Kidney (tissue), 14 donors: ENCODE data around the gene EYA4. TPM values are rescaled to one million over a fixed set of nuclear protein-coding genes. Genes with fewer than 3 reads are reported as not detected.

ENCODE experiments used
- DNase-seq, 5 donors: peaks; one replicate each; pipeline ENCODE4 v3.0.0-alpha.2; 2013 to 2020
- FAIRE-seq: peaks from 2 replicates; lab custom pipeline; 2012; peaks lifted over from hg19 to GRCh38; lab: Jason Lieb, UNC
- H3K27ac ChIP-seq, 2 donors: one replicate each; pipeline ENCODE4 v1.7.0; 2013; ENCODE audit warnings: low read depth in 2 of 2, low read length in 2 of 2, inconsistent platforms in 1 of 2
- H3K27me3 ChIP-seq: one replicate; pipeline ENCODE4 v1.7.1; 2013; ENCODE audit warnings: low read length, inconsistent platforms; ENCODE audit not compliant: control insufficient read depth, insufficient read depth
- H3K36me3 ChIP-seq, 3 donors: one replicate each; pipeline versions ENCODE4 v1.7.0 to v1.7.1; 2013; ENCODE audit warnings: low read length in 3 of 3, control low read depth in 1 of 3, inconsistent platforms in 1 of 3; ENCODE audit not compliant: insufficient read depth in 3 of 3, control insufficient read depth in 2 of 3
- H3K4me1 ChIP-seq, 3 donors: one replicate each; pipeline versions ENCODE4 v1.7.0 to v1.7.1; 2013; ENCODE audit warnings: low read length in 3 of 3, inconsistent platforms in 1 of 3, low read depth in 1 of 3; ENCODE audit not compliant: control insufficient read depth in 2 of 3, insufficient read depth in 2 of 3
- H3K4me3 ChIP-seq, 3 donors: one replicate each; pipeline versions ENCODE4 v1.7.0 to v1.8.1; 2013; ENCODE audit warnings: low read length in 3 of 3, control low read depth in 1 of 3, inconsistent platforms in 1 of 3
- H3K9ac ChIP-seq, 3 donors: one replicate each; pipeline versions ENCODE4 v1.7.0 to v1.7.1; 2013; ENCODE audit warnings: low read length in 3 of 3, control low read depth in 1 of 3, inconsistent platforms in 1 of 3
- H3K9me3 ChIP-seq, 3 donors: one replicate each; pipeline versions ENCODE4 v1.7.0 to v1.7.1; 2013; ENCODE audit warnings: low read length in 3 of 3, control low read depth in 1 of 3, inconsistent platforms in 1 of 3; ENCODE audit not compliant: control insufficient read depth in 2 of 3, insufficient read depth in 1 of 3
- intact Hi-C: fragments of 100-400 bp; cut with DNase I; formaldehyde crosslinking; loops from one replicate; pipeline ENCODE4 v1.11.1; 2022
- polyA plus RNA-seq: library from polyadenylated mRNA; stranded (reverse); fragments of 350-450 nt; fragmentation: Illumina TruSeq; extraction: RNeasy Lipid Tissue Mini Kit (QIAGEN cat#74804); gene quantifications from one replicate; pipeline ENCODE4 v1.2.3, GENCODE V29; 2014; ENCODE audit warnings: low read depth, low replicate concordance; ENCODE audit not compliant: insufficient read depth
- total RNA-seq: library from RNA; stranded (reverse); fragmentation: NEBNext Ultra II Directional; extraction: Animal tissue kit (Norgen Biotek cat#: 25700); gene quantifications from one replicate; pipeline ENCODE4 v1.2.1, GENCODE V29; 2021
- TF ChIP-seq, protein P1 (sequence below): IDR thresholded peaks from 3 replicates; pipeline ENCODE4 v1.5.1; 2012; ENCODE audit warnings: mild to moderate bottlenecking, moderate library complexity, borderline replicate concordance; ENCODE audit not compliant: insufficient read depth; ENCODE audit errors: extremely low read depth
- donor health status: control.
- donor health status: control.
- donor health status: control.
- donor health status: control.
- donor health status: control.
- donor health status: DM: yes; HTN: yes; CAD: no.
- donor health status: Normal renal cell carcinoma (clear cell type).

The EYA4 gene
- total and polyA plus RNA-seq, 2 donors from 2014 or later: 0.99 to 5.0 TPM

DNA sequence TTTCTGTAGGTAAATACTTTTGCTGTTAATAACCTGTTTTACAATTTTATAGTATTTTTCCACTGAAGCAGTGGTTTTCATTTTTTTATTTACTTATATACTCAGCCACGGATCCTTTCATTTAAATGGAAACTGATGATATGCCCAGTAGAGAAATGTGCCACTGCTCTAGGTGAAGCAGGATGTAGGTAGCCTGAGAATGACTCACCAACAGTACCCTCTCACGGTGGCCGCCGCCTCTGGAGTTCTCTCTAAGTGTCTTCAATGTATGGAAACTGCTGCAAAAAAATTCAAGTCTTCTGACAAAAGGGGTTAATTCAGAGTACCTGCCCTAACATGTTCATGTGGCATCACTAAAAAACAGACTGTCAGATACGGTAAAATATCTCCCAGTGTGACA lies 6.4 kb downstream of the EYA4 start:
- TF ChIP-seq, protein P1, sequence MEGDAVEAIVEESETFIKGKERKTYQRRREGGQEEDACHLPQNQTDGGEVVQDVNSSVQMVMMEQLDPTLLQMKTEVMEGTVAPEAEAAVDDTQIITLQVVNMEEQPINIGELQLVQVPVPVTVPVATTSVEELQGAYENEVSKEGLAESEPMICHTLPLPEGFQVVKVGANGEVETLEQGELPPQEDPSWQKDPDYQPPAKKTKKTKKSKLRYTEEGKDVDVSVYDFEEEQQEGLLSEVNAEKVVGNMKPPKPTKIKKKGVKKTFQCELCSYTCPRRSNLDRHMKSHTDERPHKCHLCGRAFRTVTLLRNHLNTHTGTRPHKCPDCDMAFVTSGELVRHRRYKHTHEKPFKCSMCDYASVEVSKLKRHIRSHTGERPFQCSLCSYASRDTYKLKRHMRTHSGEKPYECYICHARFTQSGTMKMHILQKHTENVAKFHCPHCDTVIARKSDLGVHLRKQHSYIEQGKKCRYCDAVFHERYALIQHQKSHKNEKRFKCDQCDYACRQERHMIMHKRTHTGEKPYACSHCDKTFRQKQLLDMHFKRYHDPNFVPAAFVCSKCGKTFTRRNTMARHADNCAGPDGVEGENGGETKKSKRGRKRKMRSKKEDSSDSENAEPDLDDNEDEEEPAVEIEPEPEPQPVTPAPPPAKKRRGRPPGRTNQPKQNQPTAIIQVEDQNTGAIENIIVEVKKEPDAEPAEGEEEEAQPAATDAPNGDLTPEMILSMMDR: no peak
- no peaks in the 10 kb centered on the region for H3K4me1 ChIP-seq
- intact Hi-C loops: no loop called here
- H3K9ac ChIP-seq: no peak overlapping the region
- DNase-seq (no peak), FAIRE-seq (no peak)
- H3K27ac ChIP-seq: no peak overlapping the region
- H3K9me3 ChIP-seq: no peaks in the 10 kb centered on the region
- no peak overlapping the region for H3K4me3 ChIP-seq
- H3K36me3 ChIP-seq: no peaks in the 10 kb centered on the region
- H3K27me3 ChIP-seq: peaks cover 24% of the 10 kb centered on the region

DNA sequence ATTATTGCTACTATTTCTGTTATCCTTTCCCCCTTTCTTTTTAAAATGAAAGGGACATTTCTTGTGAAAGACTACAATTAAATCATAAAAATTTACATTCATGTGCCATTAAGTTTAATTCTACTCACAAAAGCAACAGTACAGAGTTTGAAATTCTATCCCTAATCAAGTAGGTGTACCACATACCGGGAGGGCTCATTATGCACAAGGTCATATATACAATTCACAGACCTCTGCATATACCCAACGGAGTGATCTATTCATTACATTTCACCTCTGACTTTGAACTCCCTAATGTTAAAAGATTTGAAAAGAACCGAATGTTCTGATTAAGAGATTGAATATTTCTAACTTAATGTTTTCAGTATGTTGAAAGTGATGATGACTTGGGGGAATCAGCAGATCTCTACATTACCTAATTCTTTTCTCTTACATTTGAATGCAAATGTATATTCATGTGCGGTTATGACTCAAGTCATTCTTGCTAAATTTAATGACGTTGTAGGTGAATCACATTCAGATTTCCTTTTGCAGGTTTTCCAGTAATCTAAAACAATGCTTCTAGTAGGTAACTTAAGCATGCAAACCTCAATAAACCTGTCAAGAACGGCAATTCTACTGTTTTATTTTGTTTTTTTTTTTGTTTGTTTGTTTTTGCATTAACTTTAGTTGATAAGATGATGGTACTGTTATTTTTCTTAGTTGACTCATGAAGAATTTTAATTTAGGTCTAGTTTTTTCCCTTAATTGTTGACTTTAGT lies 7.3 kb downstream of the EYA4 start:
- Histone ChIP-seq H3K36me3 (no peaks in the 10 kb centered on the region), H3K9me3 (no peaks in the 10 kb centered on the region), H3K27me3 (peaks cover 21% of the 10 kb centered on the region), H3K27ac (no peak overlapping the region), H3K9ac (no peak overlapping the region), H3K4me1 (no peaks in the 10 kb centered on the region), H3K4me3 (no peak overlapping the region)
- DNase-seq (no peak), FAIRE-seq (no peak)
- intact Hi-C loops: no loop called here
- TF ChIP-seq, protein P1: no peak

DNA sequence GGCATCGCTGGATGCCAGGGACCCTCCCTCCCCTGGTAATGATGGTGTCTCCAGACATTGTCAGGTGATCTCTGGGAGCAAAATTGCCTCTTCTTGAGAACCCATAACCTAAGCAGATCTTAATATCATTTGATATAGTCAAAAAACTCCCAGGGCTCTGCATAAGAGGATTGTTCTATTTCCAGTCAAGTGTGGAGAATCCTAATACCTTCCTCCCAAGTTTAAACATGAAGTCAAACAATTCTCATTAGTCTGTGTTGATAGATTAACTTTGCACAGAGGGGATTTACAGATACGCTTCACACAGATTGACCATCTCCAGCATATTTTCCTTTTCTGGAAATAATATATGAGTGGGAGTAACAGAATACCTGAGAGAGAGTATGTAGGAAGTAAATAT lies 10.5 kb downstream of the EYA4 start:
- Histone ChIP-seq H3K27ac (no peak overlapping the region), H3K27me3 (no peaks in the 10 kb centered on the region), H3K36me3 (no peaks in the 10 kb centered on the region), H3K9me3 (no peaks in the 10 kb centered on the region), H3K9ac (no peak overlapping the region), H3K4me3 (no peak overlapping the region), H3K4me1 (no peaks in the 10 kb centered on the region)
- intact Hi-C loops: no loop called here
- FAIRE-seq (no peak), DNase-seq (no peak)
- TF ChIP-seq, protein P1: no peak
